HL-60 (cell line): ENCODE measurements around the gene LRRN2.

ENCODE experiments used
- DNase-seq, 2 experiments: peaks; one replicate each; pipeline ENCODE4 v3.0.0-alpha.2; 2010 to 2020; ENCODE audit warnings: low read depth in 1 of 2, low spot score in 1 of 2
- H3K27ac ChIP-seq: fragments of 250-450 bp; sonication (Bioruptor Pico); replicated peaks from 2 replicates; pipeline ENCODE4 v1.5.1; 2020; ENCODE audit warnings: mild to moderate bottlenecking, moderate library complexity
- H3K27me3 ChIP-seq: fragments of 250-450 bp; sonication (Bioruptor Pico); 2 replicates; pipeline ENCODE4 v1.5.1; 2021; ENCODE audit warnings: mild to moderate bottlenecking, moderate library complexity; ENCODE audit not compliant: insufficient read depth, poor library complexity, severe bottlenecking
- H3K4me3 ChIP-seq: replicated peaks from 2 replicates; pipeline ENCODE4 v1.5.1; 2011; ENCODE audit warnings: mild to moderate bottlenecking, control low read depth, low read length; ENCODE audit not compliant: insufficient read depth
- GABPA ChIP-seq: IDR thresholded peaks from 2 replicates; pipeline ENCODE4 v1.6.1; 2012; ENCODE audit warnings: low read depth
- POLR2AphosphoS5 ChIP-seq: IDR thresholded peaks from 2 replicates; pipeline ENCODE4 v1.6.1; 2012; ENCODE audit warnings: low read depth
- SPI1 ChIP-seq: IDR thresholded peaks from 2 replicates; pipeline ENCODE4 v1.6.1; 2012; ENCODE audit warnings: low read depth, mild to moderate bottlenecking, borderline replicate concordance
- TF ChIP-seq, protein P1 (sequence below): IDR thresholded peaks from one replicate; pipeline ENCODE4 v1.5.1; 2011; ENCODE audit warnings: low read length, control low read depth, inconsistent platforms; ENCODE audit not compliant: insufficient read depth
- TF ChIP-seq, protein P2 (sequence below): IDR thresholded peaks from 2 replicates; pipeline ENCODE4 v1.6.1; 2012; ENCODE audit warnings: low read depth; ENCODE audit not compliant: insufficient replicate concordance

Gene LRRN2

DNA sequence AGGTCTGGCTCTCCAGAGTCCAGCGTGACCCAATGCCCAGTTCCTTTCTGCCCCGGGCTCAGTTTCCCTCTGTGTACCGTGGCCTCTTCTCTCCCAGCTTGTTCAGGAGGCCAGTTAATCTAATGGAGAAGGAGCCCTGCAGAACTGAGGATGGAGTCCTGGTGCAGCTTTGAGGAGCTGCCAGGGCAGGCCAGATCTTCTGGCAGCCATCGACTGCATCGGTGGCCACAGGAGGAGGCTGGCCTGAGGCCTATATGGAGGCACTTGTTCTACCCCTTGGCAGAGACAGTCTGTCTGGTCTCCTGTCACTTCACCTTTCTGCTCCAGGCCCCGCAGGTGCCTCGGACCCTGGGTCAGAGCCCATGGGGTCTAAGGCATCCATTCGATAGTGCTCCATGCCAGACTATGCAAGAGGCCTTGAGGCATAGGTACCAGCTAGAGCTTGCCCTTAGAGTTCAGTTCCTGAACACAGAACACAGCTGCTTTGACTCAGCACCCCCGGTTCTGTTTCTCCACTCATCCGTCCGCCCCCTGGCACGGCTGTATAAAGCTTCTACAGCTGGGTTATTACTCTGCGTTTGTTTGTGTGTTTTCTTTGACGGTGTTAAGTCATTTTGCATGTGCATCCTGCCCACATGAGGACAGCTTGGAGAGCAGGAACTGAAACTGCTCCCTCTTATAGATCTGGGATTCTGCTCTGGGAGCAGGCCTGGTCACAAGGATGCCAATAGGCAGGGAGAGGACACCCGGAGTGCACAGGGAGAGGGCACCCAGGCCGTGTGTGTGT lies 18.5 kb upstream of the LRRN2 start:
- no peak for DNase-seq
- peaks cover 3% of the 10 kb centered on the region for H3K27me3 ChIP-seq
- TF ChIP-seq, protein P1, sequence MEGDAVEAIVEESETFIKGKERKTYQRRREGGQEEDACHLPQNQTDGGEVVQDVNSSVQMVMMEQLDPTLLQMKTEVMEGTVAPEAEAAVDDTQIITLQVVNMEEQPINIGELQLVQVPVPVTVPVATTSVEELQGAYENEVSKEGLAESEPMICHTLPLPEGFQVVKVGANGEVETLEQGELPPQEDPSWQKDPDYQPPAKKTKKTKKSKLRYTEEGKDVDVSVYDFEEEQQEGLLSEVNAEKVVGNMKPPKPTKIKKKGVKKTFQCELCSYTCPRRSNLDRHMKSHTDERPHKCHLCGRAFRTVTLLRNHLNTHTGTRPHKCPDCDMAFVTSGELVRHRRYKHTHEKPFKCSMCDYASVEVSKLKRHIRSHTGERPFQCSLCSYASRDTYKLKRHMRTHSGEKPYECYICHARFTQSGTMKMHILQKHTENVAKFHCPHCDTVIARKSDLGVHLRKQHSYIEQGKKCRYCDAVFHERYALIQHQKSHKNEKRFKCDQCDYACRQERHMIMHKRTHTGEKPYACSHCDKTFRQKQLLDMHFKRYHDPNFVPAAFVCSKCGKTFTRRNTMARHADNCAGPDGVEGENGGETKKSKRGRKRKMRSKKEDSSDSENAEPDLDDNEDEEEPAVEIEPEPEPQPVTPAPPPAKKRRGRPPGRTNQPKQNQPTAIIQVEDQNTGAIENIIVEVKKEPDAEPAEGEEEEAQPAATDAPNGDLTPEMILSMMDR = no peak
- TF ChIP-seq SPI1 (no peak), POLR2AphosphoS5 (no peak), GABPA (no peak)
- TF ChIP-seq, protein P2, sequence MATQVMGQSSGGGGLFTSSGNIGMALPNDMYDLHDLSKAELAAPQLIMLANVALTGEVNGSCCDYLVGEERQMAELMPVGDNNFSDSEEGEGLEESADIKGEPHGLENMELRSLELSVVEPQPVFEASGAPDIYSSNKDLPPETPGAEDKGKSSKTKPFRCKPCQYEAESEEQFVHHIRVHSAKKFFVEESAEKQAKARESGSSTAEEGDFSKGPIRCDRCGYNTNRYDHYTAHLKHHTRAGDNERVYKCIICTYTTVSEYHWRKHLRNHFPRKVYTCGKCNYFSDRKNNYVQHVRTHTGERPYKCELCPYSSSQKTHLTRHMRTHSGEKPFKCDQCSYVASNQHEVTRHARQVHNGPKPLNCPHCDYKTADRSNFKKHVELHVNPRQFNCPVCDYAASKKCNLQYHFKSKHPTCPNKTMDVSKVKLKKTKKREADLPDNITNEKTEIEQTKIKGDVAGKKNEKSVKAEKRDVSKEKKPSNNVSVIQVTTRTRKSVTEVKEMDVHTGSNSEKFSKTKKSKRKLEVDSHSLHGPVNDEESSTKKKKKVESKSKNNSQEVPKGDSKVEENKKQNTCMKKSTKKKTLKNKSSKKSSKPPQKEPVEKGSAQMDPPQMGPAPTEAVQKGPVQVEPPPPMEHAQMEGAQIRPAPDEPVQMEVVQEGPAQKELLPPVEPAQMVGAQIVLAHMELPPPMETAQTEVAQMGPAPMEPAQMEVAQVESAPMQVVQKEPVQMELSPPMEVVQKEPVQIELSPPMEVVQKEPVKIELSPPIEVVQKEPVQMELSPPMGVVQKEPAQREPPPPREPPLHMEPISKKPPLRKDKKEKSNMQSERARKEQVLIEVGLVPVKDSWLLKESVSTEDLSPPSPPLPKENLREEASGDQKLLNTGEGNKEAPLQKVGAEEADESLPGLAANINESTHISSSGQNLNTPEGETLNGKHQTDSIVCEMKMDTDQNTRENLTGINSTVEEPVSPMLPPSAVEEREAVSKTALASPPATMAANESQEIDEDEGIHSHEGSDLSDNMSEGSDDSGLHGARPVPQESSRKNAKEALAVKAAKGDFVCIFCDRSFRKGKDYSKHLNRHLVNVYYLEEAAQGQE = no peak
- H3K4me3 ChIP-seq = no peak overlapping the region
- H3K27ac ChIP-seq = no peak overlapping the region

DNA sequence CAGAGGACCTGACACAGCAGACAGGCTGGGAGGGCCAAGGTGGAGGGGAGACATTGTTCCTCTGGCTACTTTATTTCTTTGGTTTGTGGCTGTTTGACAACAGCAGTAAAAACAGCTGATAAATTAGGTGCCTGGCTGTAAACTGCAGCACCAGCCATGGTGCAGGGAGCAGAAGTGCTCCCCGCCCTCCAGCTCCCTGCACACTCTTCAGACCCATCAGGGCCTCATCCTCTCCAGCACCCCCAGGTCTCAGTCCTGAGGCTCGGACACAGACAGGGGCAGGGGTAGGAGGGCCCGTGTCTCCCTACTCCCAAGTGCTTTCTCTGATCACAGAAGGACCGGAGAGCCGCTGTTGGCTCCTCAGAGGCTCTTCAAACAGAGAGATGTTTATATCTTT lies 17.7 kb upstream of the LRRN2 start:
- Histone ChIP-seq H3K4me3 (no peak overlapping the region), H3K27me3 (no peaks in the 10 kb centered on the region), H3K27ac (no peak overlapping the region)
- DNase-seq = no peak
- TF ChIP-seq, protein P2 = no peak
- TF ChIP-seq, protein P1 = no peak
- TF ChIP-seq SPI1 = no peak
- TF ChIP-seq POLR2AphosphoS5 = no peak
- no peak for TF ChIP-seq GABPA

DNA sequence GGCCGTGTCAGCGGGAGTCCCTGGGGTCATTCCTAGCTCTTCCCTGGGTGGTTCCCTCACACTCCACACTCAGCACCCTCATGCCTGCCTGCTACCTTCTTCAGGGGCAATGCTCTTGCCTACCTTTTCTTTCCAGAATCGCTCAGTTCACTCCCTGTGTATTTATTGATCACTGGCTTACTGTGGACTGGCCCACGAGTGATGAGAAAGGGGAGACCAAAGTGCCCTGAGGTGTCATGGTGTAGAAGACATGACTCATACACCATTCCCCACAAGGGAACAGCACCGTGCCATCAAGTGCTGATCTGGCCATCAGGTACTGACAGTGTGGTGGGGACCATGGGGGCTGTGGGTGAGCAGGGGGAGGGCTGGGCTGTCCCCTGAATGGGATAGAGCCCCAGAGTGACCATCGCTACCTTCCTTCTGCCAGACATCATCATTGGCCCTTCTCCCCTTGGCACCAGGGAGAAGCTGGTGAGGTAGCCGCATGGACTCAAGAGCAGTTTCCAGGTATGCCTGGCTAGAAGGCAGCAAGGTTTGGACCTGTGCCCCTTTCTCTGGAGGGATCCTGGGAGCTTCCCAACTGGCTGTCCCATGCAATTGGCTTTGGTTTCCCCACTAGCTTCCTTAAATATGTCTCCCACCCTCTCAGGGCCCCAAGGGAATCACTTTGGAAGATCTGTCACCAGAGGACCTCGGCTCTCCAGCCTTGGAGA lies 17.2 kb upstream of the LRRN2 start:
- H3K4me3 ChIP-seq = no peak overlapping the region
- DNase-seq = no peak
- H3K27ac ChIP-seq = no peak overlapping the region
- TF ChIP-seq POLR2AphosphoS5 = no peak
- TF ChIP-seq, protein P1 = no peak
- TF ChIP-seq, protein P2 = no peak
- TF ChIP-seq GABPA = no peak
- no peak for TF ChIP-seq SPI1
- no peaks in the 10 kb centered on the region for H3K27me3 ChIP-seq
